Astrocyte (in vitro differentiated cells and primary cell): ENCODE data around the gene ITIH2.

Experiments
- CTCF ChIP-seq: IDR thresholded peaks from 2 replicates; pipeline ENCODE4 v1.5.1; 2011; ENCODE audit warnings: low read depth, mild to moderate bottlenecking, inconsistent platforms, low read length, moderate library complexity; ENCODE audit not compliant: insufficient read depth
- EZH2 ChIP-seq: IDR thresholded peaks from 2 replicates; pipeline ENCODE4 v1.6.1; 2012; ENCODE audit warnings: mild to moderate bottlenecking, low read length, inconsistent platforms; ENCODE audit not compliant: insufficient read depth

GRCh38 chr10:7689591-7689990 lies 13.5 kb upstream of the ITIH2 start:
- TF ChIP-seq CTCF, result no peak
- no peak for TF ChIP-seq EZH2
